LHCN-M2 (cell line): ENCODE data around the gene ZNF273. TPM values are rescaled to one million over a fixed set of nuclear protein-coding genes. Genes with fewer than 3 reads are reported as not detected.
"Not testable (repeated sequence)": the region's sequence is repeated elsewhere in the genome, so short reads cannot be mapped to it uniquely, and the experiment has no call there.

Source experiments
- DNase-seq: peaks from one replicate; pipeline ENCODE4 v3.0.0-alpha.2; 2012; ENCODE audit warnings: low read depth
- polyA plus RNA-seq: library from polyadenylated mRNA; unstranded; fragments of >200 nt; gene quantifications from one replicate; pipeline ENCODE4 v1.2.1, GENCODE V29; 2012; ENCODE audit warnings: missing spikeins
- total RNA-seq: library from RNA; depleted of rRNA; stranded (reverse); fragments of >200 nt; gene quantifications from 2 replicates; pipeline ENCODE4 v1.2.3, GENCODE V29; 2014; rRNA removed

ZNF273 gene
- total RNA-seq = 8.7 and 9.6 TPM in 2 replicates
- 1.4 TPM for polyA plus RNA-seq

DNA sequence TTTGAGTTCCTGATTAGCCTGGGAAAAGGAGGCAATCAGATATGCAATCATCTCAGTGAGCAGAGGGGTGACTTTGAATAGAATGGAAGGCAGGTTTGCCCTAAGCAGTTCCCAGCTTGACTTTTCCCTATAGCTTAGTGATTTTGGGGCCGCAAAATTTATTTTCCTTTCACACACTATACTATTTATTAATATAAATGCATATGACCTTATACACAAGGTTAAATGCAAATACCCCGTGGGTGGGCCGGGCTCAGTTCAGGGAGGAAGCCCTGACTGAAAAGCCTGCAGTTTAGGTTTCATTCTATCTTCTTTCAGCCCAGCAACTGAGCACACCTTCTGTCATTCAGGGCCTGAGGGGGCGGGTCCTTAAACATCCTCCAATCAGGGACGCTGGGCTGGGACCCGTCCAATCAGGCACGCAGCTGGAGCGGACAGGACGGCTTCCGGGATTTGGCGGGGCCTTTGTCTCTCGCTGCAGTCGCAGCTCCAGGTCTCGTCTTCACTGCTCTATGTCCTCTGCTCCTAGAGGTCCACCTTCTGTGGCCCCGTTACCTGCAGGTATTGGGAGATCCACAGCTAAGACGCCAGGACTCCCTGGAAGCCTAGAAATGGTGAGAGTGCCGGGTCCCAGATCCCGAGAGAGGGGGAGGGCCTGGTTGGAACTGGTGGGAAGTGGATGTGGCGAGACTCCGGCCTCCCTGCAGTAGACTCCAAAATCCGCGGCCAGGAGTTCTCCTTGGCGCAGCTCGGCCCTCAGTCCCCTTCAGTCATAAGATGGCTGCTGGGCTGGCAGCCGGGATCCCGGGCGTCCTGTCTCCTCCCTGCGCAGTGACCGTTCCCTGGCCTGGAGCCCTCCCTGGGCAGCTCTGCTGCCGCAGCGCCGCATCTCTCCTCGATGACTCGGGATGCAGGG lies at the start of gene ZNF273:
Gene ZNF273, plus strand, starts transcription at position 468 of the 916 bp plus-strand sequence. Its CDS starts 45 bp downstream, at position 513.
- peak; percentile 90 for DNase-seq

DNA sequence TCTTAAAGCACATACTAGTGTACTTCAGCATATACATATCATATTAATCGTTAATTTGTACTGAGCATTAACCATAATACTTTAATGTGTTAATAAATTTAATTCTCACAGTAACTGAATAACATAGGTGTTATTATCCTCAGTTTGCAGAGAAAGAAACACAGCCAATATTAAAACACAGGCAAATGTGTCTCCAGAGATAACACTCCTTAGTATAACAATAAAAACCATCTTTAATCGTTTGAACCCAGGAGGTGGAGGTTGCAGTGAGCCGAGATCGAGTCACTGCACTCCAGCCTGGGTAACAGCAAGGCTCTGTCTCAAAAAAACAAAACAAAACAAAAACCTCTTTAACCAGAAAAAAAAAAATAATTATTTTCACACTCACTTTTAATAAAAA lies 49.4 kb upstream of the ZNF273 start:
- no peak for DNase-seq

DNA sequence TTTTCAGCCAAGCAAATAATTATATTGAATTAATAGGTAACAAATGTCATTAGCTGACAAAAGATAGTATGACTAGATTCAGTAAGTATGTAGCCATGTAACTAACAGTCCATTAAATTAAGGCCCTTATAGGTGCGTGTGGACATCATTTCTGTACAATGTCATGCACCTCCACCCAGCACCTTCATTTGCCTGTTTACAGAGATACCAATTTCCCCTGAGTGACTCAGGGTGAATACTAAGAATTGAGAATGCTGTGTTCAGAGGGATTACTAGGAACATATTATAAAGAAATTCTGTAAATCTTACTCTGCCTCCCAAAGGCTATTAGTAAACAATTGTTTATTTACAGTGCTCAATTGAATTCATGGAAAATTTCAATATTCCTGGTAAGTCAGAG lies 48.1 kb upstream of the ZNF273 start:
- DNase-seq = no peak

DNA sequence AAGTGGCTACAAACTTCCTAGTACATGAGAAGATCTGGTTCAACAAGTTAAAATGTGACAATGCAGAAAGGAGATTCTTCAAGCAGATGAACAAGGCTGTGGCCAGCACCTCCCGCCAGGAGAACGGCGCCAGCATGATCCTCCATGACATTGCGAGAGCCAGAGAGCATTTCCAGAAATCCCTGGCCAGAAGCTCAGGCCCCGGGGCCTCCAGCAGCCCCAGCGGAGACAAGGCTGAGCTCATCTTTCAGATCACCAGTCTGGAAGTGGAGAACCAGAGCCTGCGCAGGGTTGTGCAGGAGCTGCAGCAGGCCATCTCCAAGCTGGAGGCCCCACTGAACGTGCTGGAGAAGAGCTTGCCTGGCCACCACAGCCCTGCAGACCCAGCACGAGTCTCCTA lies 40.1 kb upstream of the ZNF273 start:
- no peak for DNase-seq

- not testable (repeated sequence) for DNase-seq
These were observed 39.5 kb upstream of the ZNF273 start for GRCh38 chr7:64863530-64863929.

- no peak for DNase-seq
These were observed 39.1 kb upstream of the ZNF273 start for GRCh38 chr7:64863969-64864368.

- no peak for DNase-seq
These were observed 35.1 kb upstream of the ZNF273 start for GRCh38 chr7:64867863-64868440.

GRCh38 chr7:64868499-64868898 lies 34.6 kb upstream of the ZNF273 start:
- no peak for DNase-seq

- no peak for DNase-seq
These were observed 33.9 kb upstream of the ZNF273 start for GRCh38 chr7:64869121-64869725.

DNA sequence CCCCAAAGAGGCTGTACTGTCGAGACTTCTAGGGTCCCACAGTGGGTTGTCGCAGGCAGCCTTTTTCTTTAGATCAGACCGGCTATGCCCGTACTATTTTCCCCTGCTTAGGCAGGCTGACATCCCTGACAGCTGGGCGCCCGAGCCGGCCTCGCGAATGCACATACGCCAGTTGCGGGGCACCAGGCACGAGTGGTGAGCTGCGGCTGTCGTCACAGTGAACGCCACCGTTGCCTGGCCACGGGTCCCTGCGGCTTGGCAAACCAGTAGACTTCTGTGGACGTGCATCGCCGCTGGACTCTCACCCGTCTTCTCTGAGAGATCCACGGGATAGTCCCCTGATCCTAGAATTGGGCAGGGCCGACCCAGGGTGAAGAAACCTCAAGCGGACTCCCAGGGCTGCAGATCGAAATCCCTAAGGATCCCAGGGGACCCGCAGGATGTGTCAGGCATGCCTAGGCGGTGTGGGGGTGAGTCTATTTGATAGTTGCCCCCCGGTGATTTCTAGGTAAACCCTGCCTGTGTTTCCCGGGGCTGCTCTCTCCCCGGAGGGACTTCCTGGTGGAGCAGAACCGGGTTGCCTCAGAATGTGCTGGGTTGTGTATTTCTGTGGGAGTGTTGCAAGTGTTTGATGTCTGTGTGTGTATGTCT lies 33.0 kb upstream of the ZNF273 start:
- no peak for DNase-seq

GRCh38 chr7:64870656-64871055 lies 32.4 kb upstream of the ZNF273 start:
- no peak for DNase-seq

DNA sequence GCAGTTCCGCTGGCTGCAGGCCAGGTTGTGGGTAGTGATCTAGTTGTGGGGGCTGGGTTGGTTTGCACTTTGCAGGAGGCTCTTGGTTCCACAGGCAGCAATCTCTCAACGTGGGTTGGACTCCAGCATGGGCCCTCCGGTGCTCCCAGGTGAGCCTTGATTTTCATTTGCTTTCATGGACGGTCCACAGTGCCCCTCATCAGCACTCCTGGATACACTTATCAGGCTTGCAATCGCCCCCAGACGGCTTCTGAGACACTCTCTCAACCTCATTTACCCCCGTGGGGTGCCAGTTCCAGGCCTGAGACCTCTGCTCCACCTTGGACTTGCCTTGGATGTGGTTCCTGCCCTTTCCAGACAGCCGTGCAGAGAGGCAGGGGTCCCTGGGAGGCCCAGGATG lies 31.3 kb upstream of the ZNF273 start:
- no peak for DNase-seq

DNA sequence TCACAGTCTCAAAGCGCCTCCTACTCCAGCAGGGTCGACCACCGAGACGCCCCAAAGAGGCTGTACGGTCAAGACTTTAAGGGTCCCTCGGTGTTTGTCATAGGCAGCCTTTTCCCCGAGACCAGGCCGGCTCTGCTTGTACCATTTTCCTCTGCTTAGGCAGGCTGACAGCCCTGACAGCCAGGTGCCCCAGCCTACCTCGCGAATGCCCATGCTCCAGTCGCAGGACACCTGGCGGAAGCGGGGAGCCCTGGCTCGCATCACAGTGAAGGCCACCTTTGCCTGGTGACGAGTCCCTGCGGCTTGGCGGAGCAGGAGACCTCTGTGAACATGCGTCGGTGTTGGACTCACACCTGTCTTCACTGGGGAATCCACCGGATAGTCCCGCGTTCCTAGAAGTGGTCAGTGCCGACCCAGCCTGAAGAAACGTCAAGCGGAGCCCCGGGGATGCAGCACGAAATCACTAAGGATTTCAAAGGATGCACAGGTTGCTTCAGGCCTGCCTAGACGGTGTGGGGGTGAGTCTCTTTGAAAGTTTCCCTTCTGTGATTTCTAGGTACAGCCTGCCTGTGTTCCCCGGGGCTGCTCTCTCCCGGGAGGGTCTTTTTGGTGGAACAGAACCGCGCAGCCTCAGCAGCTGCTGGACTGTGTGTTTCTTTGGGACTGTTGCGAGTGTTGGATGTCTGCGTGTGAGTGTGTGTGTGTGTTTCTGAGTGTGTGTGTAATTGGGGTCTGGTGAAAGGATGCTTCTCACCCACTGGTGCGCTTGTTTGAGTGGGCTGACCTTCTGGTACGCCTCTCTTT lies 30.5 kb upstream of the ZNF273 start:
- no peak for DNase-seq

DNA sequence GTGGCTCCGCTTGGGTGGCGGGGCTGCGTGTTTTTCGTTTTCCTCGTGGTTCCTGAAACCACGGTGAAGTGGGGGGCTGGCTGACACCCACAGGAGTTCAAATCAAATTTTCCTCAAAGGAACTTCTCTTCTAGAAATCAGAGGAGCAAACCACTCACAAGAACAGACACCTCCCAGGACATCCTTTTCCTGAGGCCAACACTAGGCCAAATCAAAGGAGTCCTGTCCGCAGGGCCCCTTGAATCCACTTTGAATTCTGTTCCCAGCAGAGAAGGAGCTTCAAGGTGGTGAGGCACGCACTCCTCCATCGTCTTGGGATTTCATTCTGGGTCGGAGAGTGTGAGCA lies 29.9 kb upstream of the ZNF273 start:
- no peak for DNase-seq

DNA sequence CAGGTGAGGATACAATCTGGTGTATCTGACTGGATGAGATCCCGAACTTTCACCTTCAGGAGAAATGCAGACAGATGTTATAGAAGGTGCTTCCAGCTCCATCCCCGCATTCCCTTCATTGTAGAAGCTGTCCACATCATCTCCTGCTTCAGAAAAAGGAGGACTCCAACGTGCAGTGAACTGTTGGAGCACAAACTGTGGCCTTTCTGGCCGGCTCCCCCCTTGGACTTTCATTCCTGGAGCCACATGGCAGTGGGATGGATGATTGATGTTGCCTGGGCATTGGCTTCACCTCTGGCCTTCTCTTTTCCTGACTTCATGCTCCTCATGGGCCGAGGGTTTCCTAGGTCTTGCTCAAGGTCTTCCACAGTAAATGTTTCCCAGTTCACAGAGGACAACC lies 29.6 kb upstream of the ZNF273 start:
- no peak for DNase-seq

DNA sequence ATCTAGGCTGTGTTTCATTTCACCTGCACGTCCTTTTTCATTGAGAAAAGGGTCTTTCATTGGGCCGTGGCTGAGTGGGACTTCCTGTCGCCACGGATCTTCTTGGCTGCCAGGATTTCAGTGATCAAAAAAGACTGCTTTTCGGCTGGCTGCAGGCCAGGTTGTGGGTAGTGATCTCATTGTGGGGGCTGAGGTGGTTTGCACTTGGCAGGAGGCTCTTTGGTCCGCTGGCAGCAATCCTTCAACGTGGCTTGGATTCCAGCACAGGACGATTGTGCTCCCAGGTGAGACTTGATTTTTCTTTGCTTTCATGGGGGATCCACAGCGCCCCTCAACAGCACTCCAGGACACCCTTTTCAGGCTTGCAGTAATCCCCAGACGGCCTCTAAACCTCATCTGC lies 29.0 kb upstream of the ZNF273 start:
- peak; percentile 33 for DNase-seq

- DNase-seq = no peak
These were observed 28.4 kb upstream of the ZNF273 start for GRCh38 chr7:64874562-64875250.

- DNase-seq = no peak
These were observed 27.8 kb upstream of the ZNF273 start for GRCh38 chr7:64875258-64875657.

GRCh38 chr7:64875658-64876406 lies 27.2 kb upstream of the ZNF273 start:
- DNase-seq = no peak
